Measurements from ENCODE around the gene HADHB. TPM values are rescaled to one million over a fixed set of nuclear protein-coding genes. Genes with fewer than 3 reads are reported as not detected.

Gene HADHB
- total and polyA plus RNA-seq, 2 of the 13 experiments (the other 11 are each of a cell fraction or from before 2014, with no cell fraction given) = 112 to 238 TPM

GRCh38 chr2:26284132-26284531 is 39.4 kb downstream of the HADHB start:
- DNase-seq (ENCODE audit: low spot score) (no peak), FAIRE-seq (no peak), ATAC-seq (no peak)
- no peak overlapping the region for H3K4me3 ChIP-seq (replicated peaks in 1 of 3; ENCODE audit: insufficient read depth in 1 of 3, low read depth in 2 of 3, low read length in 3 of 3)
- H2AFZ ChIP-seq (ENCODE audit: low read length) = no peak overlapping the region
- 96% methylated on average over 3 of the region's 3 CpGs for WGBS (ENCODE audit: low lambda C conversion rate)
- H3K36me3 ChIP-seq (replicated peaks in 1 of 2; ENCODE audit: control insufficient read depth in 1 of 2, insufficient read depth in 2 of 2, low read length in 2 of 2) = peaks cover 24 to 65% of the 10 kb centered on the region in 2 experiments
- H3K27ac ChIP-seq (ENCODE audit: extremely low read length, insufficient read depth, low read length) = no peak overlapping the region
- TF ChIP-seq NR2F6 (IDR thresholded peaks at IDR 0.05) = no peak
- TF ChIP-seq NR2F6 (CRISPR knock-in tag; IDR thresholded peaks at IDR 0.05) = no peak
- no peak for TF ChIP-seq SMAD1 (CRISPR knock-in tag; IDR thresholded peaks at IDR 0.05; ENCODE audit: borderline replicate concordance, low read depth)
- TF ChIP-seq POLR2AphosphoS2 (IDR thresholded peaks at IDR 0.05; ENCODE audit: low read depth, low read length) = no peak
- no peak for TF ChIP-seq ZNF703 (CRISPR knock-in tag; IDR thresholded peaks at IDR 0.05; ENCODE audit: borderline replicate concordance)
- no peak for TF ChIP-seq ZNF652 (CRISPR knock-in tag; IDR thresholded peaks at IDR 0.05; ENCODE audit: borderline replicate concordance, low read depth)
- no peak for TF ChIP-seq WIZ (CRISPR knock-in tag; IDR thresholded peaks at IDR 0.05)
- TF ChIP-seq ZNF788 (CRISPR knock-in tag; IDR thresholded peaks at IDR 0.05; ENCODE audit: borderline replicate concordance) = no peak
- no peak for TF ChIP-seq ZNF275 (CRISPR knock-in tag; IDR thresholded peaks at IDR 0.05; ENCODE audit: borderline replicate concordance)
- no peak for TF ChIP-seq SETDB1 (CRISPR knock-in tag; IDR thresholded peaks at IDR 0.05; ENCODE audit: borderline replicate concordance)
- no peak for TF ChIP-seq RXRA (CRISPR knock-in tag; IDR thresholded peaks at IDR 0.05)
- TF ChIP-seq GATAD1 (CRISPR knock-in tag; IDR thresholded peaks at IDR 0.05) = no peak
- TF ChIP-seq ZBTB3 (CRISPR knock-in tag; IDR thresholded peaks at IDR 0.05; ENCODE audit: borderline replicate concordance, low read depth) = no peak
- no peak for TF ChIP-seq RNF219 (CRISPR knock-in tag; IDR thresholded peaks at IDR 0.05)
- no peak for TF ChIP-seq FOXM1 (CRISPR knock-in tag; IDR thresholded peaks at IDR 0.05)
- ChIA-PET POLR2A (no interaction called here), CTCF (ENCODE audit: low intra/inter-chr PET ratio, low total read pairs) (no interaction called here)
- no peaks in the 10 kb centered on the region for H3K27me3 ChIP-seq (ENCODE audit: control insufficient read depth in 1 of 2, insufficient read depth in 2 of 2, low read length in 2 of 2)
- H3K9ac ChIP-seq (ENCODE audit: insufficient read depth, low read depth, low read length) = no peak overlapping the region
- in situ Hi-C loops (cut with HindIII; ENCODE audit: extremely low pct_ligation_motif_present, low pct_unique_long_range_greater_than_20kb) = no loop called here
- intact Hi-C loops (cut with micrococcal nuclease; ENCODE audit: unreplicated experiment) = no loop called here
- H3K79me2 ChIP-seq (ENCODE audit: insufficient read depth, low read length) = no peaks in the 10 kb centered on the region
- no peak overlapping the region for H3K4me2 ChIP-seq (ENCODE audit: low read depth, low read length)
- no peaks in the 10 kb centered on the region for H4K20me1 ChIP-seq (ENCODE audit: insufficient read depth, low read length)
- BruUV-seq (replicated peaks) = no TSS peak
- peaks cover 5% of the 10 kb centered on the region; the same call in 1 of the 2 replicates for H3K4me1 ChIP-seq (ENCODE audit: insufficient read depth, low read length)
- no peaks in the 10 kb centered on the region for H3K9me3 ChIP-seq (ENCODE audit: low read length)
